IPS-18c (cell line): ENCODE measurements around the gene ERC2.

Source experiments
- H3K4me3 ChIP-seq: 2 replicates; pipeline ENCODE4 v1.7.0; 2013; ENCODE audit warnings: low read depth, mild to moderate bottlenecking, low read length, moderate library complexity; ENCODE audit not compliant: insufficient read depth
- H3K9me3 ChIP-seq: one replicate; pipeline ENCODE4 v1.6.1; 2013; ENCODE audit warnings: mild to moderate bottlenecking, low read length, moderate library complexity; ENCODE audit not compliant: control insufficient read depth, insufficient read depth

ERC2 gene

GRCh38 chr3:56351537-56351936 is 116.7 kb downstream of the ERC2 start:
- H3K9me3 ChIP-seq: no peaks in the 10 kb centered on the region

GRCh38 chr3:56347219-56347871 is 120.9 kb downstream of the ERC2 start:
- H3K4me3 ChIP-seq: no peak overlapping the region
- no peaks in the 10 kb centered on the region for H3K9me3 ChIP-seq

More at GRCh38 chr3:56351537-56351936, 116.7 kb downstream of the ERC2 start:
- H3K4me3 ChIP-seq: no peak overlapping the region

GRCh38 chr3:56342475-56342874 is 125.8 kb downstream of the ERC2 start:
- Histone ChIP-seq H3K9me3 (no peaks in the 10 kb centered on the region), H3K4me3 (no peak overlapping the region)

- no peaks in the 10 kb centered on the region for H3K9me3 ChIP-seq
Observed at GRCh38 chr3:56339671-56340070, 128.6 kb downstream of the ERC2 start.

GRCh38 chr3:56339244-56339643 is 129.0 kb downstream of the ERC2 start:
- no peaks in the 10 kb centered on the region for H3K9me3 ChIP-seq
- no peak overlapping the region for H3K4me3 ChIP-seq

More at GRCh38 chr3:56339671-56340070, 128.6 kb downstream of the ERC2 start:
- no peak overlapping the region for H3K4me3 ChIP-seq

GRCh38 chr3:56336023-56336422 is 132.2 kb downstream of the ERC2 start:
- no peaks in the 10 kb centered on the region for H3K9me3 ChIP-seq

GRCh38 chr3:56324473-56324872 is 143.8 kb downstream of the ERC2 start:
- H3K4me3 ChIP-seq: no peak overlapping the region

More at GRCh38 chr3:56336023-56336422, 132.2 kb downstream of the ERC2 start:
- no peak overlapping the region for H3K4me3 ChIP-seq

GRCh38 chr3:56323986-56324420 is 144.3 kb downstream of the ERC2 start:
- no peak overlapping the region for H3K4me3 ChIP-seq
- H3K9me3 ChIP-seq: peaks cover 2% of the 10 kb centered on the region

More at GRCh38 chr3:56324473-56324872, 143.8 kb downstream of the ERC2 start:
- peaks cover 2% of the 10 kb centered on the region for H3K9me3 ChIP-seq

GRCh38 chr3:56322862-56323261 is 145.4 kb downstream of the ERC2 start:
- Histone ChIP-seq H3K9me3 (no peaks in the 10 kb centered on the region), H3K4me3 (no peak overlapping the region)

GRCh38 chr3:56321892-56322291 is 146.4 kb downstream of the ERC2 start:
- H3K4me3 ChIP-seq: no peak overlapping the region

GRCh38 chr3:56321383-56321782 is 146.9 kb downstream of the ERC2 start:
- H3K9me3 ChIP-seq: no peaks in the 10 kb centered on the region
- no peak overlapping the region for H3K4me3 ChIP-seq

More at GRCh38 chr3:56321892-56322291, 146.4 kb downstream of the ERC2 start:
- no peaks in the 10 kb centered on the region for H3K9me3 ChIP-seq

- Histone ChIP-seq H3K9me3 (no peaks in the 10 kb centered on the region), H3K4me3 (no peak overlapping the region)
Observed at GRCh38 chr3:56320883-56321282, 147.4 kb downstream of the ERC2 start.

- H3K9me3 ChIP-seq: no peaks in the 10 kb centered on the region
- no peak overlapping the region for H3K4me3 ChIP-seq
Observed at GRCh38 chr3:56318891-56319290, 149.4 kb downstream of the ERC2 start.

- Histone ChIP-seq H3K4me3 (no peak overlapping the region), H3K9me3 (no peaks in the 10 kb centered on the region)
Observed at GRCh38 chr3:56316944-56317343, 151.3 kb downstream of the ERC2 start.

- no peaks in the 10 kb centered on the region for H3K9me3 ChIP-seq
- no peak overlapping the region for H3K4me3 ChIP-seq
Observed at GRCh38 chr3:56314842-56315241, 153.4 kb downstream of the ERC2 start.

- H3K4me3 ChIP-seq: no peak overlapping the region
Observed at GRCh38 chr3:56309465-56309864, 158.8 kb downstream of the ERC2 start.

GRCh38 chr3:56308471-56308870 is 159.8 kb downstream of the ERC2 start:
- Histone ChIP-seq H3K9me3 (no peaks in the 10 kb centered on the region), H3K4me3 (no peak overlapping the region)

More at GRCh38 chr3:56309465-56309864, 158.8 kb downstream of the ERC2 start:
- H3K9me3 ChIP-seq: no peaks in the 10 kb centered on the region

GRCh38 chr3:56304069-56304468 is 164.2 kb downstream of the ERC2 start:
- Histone ChIP-seq H3K4me3 (no peak overlapping the region), H3K9me3 (no peaks in the 10 kb centered on the region)

GRCh38 chr3:56303487-56303886 is 164.8 kb downstream of the ERC2 start:
- H3K9me3 ChIP-seq: no peaks in the 10 kb centered on the region
- no peak overlapping the region for H3K4me3 ChIP-seq
